HPDE6-E6E7 (cell line): Measurements from ENCODE around the gene PXYLP1.

Source experiments
- DNase-seq: peaks from one replicate; pipeline ENCODE4 v3.0.0; 2011; ENCODE audit warnings: missing footprints; ENCODE audit errors: extremely low spot score

The PXYLP1 gene

GRCh38 chr3:141272906-141273662 lies 41.5 kb downstream of the PXYLP1 start:
- no peak for DNase-seq

DNA sequence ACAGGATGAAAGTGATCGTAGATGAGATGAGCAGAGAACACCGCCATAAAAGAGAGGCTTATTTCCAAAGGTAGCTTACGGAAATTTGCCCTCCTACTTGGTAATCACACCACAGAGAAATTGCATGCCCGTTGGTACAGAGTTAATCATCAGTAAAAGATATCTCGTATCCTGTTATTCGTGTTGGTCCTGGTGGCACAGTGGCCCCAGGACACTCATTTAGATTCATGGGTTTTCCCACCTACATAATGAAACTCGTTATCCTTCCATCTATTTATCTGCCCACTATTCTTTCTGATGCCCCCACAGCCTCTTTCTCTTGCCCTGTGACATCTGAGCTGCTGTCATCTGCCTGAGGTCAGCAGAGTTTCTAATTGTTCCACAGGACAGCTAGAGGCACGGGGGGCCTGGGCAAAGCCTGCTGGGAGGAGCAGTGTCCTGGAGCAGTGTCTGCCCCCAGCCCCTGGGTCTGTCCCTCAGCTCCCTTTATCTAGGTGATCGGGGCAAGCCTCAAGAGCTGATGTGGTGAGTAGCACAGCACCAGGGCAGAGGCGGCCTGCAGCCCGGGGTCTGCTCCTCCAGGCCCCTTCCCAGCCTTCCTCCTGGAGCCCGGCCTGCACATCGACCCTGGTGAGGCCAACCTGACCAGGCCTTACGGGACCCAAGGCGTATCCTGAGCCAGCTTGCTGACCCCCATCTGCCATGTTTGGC lies 42.2 kb downstream of the PXYLP1 start:
- DNase-seq = no peak

GRCh38 chr3:141274411-141275031 lies 42.9 kb downstream of the PXYLP1 start:
- DNase-seq = no peak

DNA sequence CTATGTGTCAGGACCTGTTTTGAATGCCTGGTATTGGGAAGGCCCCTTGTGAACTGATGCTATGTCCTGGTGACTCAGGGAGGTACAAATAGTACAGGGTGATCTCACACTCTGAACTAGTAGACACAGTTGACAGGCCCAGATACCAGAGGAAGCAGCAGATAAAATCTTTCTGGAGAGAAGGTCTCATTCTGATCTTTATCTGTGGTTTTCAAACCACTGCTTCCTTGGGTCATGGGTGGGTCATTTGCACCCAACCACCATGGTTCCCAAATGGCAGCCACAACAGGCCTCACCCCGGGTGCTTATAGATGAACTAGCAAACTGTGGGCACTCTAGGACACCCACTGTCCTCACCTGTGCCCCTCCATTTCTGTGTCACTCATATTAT lies 43.4 kb downstream of the PXYLP1 start:
- peak; percentile 37 for DNase-seq

- DNase-seq = no peak
These were observed 43.9 kb downstream of the PXYLP1 start for GRCh38 chr3:141275511-141275910.

DNA sequence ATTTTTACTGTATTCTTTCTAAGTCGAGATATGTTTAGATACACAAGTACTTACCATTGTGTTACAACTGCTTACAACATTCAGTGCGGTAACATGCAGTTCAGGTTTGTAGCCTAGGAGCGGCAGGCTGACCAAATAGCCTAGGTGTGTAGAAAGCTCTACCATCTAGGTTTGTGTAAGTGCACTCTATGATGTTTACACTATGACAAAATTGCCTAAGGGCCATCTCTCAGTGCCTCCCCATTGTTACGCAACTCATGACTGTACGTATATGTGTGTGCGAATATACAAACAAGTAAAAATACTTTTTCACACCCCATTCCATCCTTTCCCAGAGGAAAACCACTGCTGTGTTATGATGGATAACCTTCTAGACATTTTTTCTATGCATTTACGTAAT lies 44.3 kb downstream of the PXYLP1 start:
- DNase-seq = peak; percentile 62

DNA sequence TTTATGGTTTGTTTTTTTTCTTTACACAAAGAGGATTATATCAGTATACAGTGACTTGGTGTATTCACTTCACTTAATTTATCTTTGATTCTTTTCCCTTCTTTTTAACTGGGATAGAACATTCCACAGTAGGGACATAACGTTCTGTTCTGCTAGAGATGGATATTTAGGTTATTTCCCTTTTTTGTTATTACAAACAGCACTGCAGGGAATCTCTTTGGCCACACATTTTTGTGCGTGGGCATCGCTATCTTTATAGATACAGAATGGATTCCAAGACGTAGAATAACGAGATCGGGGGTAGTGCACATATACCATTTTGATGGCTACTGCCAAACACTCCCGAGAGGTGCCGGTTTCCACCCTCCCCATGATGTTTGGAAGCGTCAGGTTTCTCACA lies 44.8 kb downstream of the PXYLP1 start:
- DNase-seq = no peak

GRCh38 chr3:141277451-141277850 lies 45.8 kb downstream of the PXYLP1 start:
- DNase-seq = no peak

DNA sequence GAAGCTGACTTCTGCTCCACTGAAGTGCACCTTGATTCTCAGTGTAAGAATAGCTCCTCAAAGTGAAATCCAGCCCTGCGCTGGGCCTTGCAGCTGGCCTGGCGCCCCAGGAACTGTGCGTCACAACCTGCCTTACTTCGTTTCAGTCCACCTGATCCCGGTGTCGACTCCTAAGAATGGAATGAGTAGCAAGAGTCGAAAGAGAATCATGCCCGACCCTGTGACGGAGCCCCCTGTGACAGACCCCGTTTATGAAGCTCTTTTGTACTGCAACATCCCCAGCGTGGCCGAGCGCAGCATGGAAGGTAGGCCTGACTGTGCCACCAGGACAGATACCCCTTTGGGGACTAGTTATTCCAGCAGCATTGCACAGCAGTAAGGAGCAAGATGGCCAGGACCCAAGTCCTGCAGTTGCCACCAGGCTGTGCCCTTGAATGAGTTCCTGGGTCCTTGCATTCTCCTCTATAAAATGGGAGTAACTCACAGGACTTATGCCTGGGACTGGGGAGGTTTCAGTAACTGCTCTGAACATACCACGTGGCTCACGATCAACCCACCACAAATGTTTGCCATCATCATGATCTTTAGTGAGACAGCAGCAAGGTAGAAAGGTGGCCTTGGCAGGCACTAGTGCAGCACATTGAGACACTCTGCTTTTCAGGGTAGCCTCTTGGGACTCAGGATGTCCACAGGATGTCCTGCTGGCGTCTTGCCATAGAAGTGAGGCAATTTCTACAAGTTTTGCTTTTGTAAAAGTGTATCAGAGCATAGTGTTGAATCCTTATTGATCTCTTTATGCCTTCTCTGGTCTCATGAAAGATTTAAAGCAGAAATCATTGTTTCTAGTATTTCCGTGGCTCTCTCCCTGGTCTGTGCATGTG lies 46.8 kb downstream of the PXYLP1 start:
- no peak for DNase-seq

DNA sequence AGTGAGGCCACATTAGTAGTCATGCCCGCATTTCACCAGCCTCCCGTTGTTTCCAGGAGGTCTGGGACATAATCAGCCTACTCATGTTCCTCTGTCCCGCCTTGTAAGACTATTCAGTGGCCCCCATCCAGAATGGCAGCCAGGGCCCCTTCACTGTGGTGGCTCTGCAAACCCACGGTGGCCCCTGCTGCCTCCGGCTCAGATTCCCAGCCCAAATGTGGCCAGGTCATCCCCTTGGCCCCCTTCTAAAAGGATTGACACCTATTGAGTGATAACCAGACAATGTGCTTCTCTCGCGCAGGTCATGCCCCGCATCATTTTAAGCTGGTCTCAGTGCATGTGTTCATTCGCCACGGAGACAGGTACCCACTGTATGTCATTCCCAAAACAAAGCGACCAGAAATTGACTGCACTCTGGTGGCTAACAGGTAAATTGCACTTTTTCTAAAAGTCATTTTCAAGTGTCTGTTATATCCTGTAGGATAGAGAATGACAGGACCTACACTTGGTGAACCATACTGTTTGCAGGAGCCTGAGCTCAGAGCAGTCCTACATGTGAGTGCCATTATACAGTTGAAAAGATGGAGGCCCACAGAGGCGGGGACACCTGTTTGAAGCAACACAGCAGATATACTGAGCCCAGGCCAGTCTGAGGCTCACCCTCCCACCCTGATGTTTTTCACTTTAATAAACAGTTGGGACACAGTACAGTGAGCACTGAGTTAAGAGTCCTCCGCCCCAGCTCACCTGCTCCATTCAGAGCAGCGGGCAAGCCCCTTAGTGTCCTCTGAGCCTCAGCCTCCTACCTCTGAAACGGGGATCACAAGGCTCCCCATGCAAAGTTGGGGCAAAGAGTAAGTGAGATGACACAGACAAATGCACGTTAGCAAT lies 47.7 kb downstream of the PXYLP1 start:
- DNase-seq = no peak

DNA sequence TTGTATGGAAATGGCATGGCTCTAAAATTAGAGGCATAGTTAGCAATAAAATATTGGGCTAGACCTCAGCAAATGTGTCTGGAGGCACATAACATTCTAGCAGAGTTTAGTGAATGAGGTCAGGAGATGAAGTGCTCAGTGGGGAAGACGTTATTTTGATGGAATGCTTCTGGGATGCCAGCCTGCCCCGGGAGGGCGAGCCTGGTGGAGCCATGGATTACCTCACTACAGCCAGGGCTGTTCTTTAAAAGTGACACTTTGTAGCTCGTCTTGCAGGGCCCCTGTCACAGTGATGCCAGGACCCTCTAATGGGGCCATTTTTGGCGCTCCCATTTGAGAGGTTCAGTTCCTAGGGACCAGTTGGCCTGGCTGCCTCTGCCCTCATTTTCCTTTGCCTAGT lies 48.5 kb downstream of the PXYLP1 start:
- no peak for DNase-seq

DNA sequence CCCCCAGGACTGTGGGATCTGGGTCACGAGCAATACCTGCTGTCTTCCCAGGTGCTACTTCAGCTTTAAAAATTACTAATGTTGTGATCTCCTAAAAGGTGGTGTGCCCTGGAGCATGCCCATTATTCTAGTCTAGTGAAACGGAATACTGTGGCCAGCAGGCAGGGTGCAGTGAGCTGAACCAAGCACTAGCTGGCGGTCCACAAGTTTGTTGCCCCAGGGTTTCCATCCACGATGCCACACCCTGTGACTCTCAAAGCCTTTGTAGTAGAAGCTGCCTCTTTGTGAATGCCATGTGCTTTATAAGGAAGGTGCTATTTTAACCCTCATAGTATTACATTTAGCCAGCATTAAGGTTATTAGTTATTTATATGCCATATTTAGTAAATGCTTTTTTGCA lies 49.1 kb downstream of the PXYLP1 start:
- no peak for DNase-seq

GRCh38 chr3:141285570-141285969 lies 53.9 kb downstream of the PXYLP1 start:
- no peak for DNase-seq

DNA sequence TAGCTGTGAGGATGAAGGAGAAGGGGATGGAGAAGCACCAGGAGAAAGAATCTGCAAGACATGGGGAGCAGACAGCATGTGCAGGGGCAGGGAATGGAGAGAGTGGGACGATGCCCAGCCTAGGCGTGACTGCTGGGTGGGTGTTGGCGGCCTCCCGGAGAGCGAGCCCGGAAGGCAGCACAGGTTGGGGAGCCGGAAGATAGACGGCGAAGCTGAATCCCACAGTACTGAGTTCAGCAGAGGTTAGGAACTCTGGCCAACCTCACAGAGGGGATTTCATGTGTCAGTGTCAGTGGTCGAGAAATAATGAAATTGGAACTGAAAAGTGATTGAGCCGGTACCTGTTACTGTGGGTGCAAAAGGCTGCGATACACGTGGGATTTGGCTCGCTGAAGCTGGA lies 55.2 kb downstream of the PXYLP1 start:
- no peak for DNase-seq

GRCh38 chr3:141287326-141287725 lies 55.7 kb downstream of the PXYLP1 start:
- DNase-seq = no peak

DNA sequence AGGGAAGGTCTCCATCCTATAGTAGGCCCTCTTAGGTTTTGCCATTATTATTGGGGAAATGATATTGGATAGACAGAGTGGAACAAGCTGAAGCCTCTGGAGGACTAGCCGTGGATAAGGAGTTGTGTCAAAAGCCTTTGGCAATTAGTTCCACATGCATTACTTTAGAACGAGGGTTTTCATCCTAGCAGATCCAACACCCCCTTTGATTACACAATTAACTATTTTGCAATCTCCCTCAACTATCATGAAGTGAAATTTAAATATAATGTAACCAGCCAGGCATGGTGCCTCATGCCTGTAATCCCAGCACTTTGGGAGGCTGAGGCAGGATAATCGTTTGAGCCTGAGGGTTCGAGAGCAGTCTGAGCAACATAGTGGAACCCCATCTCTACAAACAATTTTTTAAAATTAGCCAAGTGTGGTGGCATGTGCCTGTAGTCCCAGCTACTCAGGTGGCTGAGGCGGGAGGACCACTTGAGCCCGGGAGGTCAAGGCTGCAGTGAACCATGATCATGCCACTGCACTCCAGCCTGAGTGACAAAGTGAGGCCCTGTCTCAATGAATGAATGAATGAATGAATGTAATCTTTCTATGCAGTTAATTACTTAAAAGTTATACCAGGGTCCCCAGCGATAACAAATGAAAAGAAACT lies 56.8 kb downstream of the PXYLP1 start:
- DNase-seq = no peak

- DNase-seq = no peak
These were observed 57.7 kb downstream of the PXYLP1 start for GRCh38 chr3:141289228-141289772.

DNA sequence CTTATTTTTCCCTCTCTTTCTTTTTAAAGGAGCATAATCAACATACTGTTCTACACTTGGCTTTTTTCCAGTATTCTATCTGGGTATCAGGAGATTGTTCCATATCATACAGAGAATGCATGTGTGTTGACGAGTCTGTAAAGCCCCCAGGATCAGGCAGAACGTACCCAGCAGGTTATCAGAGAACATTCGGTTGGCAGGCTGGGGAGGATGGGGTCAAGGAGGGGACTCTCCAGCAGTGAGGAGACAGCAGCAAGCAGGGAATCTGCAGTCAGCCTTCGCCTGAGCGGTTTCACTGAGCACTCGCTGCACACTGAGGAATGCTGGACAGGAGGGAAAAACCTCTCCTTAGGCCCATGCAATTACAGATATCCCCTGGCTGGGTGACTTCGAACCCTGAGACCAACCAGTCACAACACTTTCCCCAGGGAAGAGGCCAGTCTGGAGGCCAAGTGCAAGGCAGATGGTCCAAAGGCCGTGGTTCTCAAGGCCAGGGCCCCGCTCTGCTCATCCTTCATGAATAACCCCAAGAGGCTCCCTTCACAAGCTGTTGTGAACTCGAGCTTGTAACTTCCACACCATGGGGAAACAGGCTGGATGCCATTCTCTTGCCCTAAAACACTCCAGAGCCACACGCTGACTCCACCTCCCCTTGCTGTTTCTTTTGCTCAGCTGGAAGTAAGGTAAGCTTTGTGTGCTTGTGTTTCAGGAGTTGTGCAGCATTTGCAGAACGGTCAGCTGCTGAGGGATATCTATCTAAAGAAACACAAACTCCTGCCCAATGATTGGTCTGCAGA lies 60.1 kb downstream of the PXYLP1 start:
- DNase-seq = no peak

DNA sequence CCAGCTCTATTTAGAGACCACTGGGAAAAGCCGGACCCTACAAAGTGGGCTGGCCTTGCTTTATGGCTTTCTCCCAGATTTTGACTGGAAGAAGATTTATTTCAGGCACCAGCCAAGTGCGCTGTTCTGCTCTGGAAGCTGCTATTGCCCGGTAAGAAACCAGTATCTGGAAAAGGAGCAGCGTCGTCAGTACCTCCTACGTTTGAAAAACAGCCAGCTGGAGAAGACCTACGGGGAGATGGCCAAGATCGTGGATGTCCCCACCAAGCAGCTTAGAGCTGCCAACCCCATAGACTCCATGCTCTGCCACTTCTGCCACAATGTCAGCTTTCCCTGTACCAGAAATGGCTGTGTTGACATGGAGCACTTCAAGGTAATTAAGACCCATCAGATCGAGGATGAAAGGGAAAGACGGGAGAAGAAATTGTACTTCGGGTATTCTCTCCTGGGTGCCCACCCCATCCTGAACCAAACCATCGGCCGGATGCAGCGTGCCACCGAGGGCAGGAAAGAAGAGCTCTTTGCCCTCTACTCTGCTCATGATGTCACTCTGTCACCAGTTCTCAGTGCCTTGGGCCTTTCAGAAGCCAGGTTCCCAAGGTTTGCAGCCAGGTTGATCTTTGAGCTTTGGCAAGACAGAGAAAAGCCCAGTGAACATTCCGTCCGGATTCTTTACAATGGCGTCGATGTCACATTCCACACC lies 60.9 kb downstream of the PXYLP1 start:
- no peak for DNase-seq
